HG03432 (cell line): ENCODE measurements around the gene TSEN2.

Experiments
- ATAC-seq: cut with Tn5 transposase; IDR thresholded peaks from one replicate; pipeline ENCODE4 v1.9.1; 2021; ENCODE audit warnings: mild to moderate bottlenecking, moderate library complexity; ENCODE audit not compliant: unreplicated experiment

Gene TSEN2

DNA sequence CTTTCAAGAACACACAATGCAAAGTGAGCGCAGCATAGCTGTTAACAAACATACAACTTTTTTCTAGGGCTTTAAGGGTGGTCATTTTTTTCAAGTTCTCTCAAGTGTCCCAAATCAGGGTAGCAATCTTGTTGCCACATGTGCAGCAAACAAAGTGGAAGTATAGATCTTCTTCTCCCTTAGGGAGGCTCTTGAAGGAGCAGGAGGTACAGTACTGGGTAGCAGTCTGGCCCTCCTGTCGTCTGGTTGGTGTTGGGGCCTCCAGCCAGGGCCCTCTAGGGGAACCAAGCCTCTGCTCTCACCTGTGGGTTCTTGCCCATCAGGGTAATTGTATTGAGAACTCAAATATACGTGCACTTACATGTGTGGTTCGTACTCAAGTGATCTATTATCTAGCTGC is 98.5 kb downstream of the TSEN2 start:
- ATAC-seq = no peak
